GM10847 (cell line): ENCODE data around the gene ST3GAL2.

Source experiments
- POLR2A ChIP-seq: IDR thresholded peaks from 2 replicates; pipeline ENCODE4 v1.6.1; 2011; ENCODE audit not compliant: insufficient read length; ENCODE audit errors: extremely low read depth

The ST3GAL2 gene

GRCh38 chr16:70438969-70439862 is at the start of gene ST3GAL2:
TSS of gene ST3GAL2 (minus strand) at chr16:70439100. CDS start at chr16:70398530, 40,570 bp downstream.
- TF ChIP-seq POLR2A = peak; percentile 25

GRCh38 chr16:70484867-70485266 is 46.0 kb upstream of the ST3GAL2 start:
- TF ChIP-seq POLR2A = no peak

- no peak for TF ChIP-seq POLR2A
Measured at GRCh38 chr16:70483426-70483825, 44.5 kb upstream of the ST3GAL2 start.

DNA sequence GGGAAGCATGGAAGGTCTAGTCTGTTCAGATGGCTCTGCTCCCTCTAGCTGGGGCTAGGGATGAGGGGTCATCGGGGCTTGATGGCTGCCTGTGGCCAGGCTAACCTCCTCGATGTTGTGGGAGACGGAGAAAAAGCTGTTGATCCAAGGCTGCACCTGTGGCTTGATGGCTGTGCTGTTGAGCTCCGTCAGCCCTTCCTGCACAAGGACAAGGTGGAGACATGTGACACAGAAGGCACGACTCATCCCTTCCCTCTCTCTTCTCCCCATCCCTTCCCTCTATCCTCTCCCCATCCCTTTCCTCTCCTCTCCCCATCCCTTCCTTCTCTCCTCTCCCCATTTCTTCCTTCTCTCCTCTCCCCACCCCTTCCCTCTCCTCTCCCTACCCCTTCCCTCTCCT is 43.7 kb upstream of the ST3GAL2 start:
- TF ChIP-seq POLR2A = no peak

DNA sequence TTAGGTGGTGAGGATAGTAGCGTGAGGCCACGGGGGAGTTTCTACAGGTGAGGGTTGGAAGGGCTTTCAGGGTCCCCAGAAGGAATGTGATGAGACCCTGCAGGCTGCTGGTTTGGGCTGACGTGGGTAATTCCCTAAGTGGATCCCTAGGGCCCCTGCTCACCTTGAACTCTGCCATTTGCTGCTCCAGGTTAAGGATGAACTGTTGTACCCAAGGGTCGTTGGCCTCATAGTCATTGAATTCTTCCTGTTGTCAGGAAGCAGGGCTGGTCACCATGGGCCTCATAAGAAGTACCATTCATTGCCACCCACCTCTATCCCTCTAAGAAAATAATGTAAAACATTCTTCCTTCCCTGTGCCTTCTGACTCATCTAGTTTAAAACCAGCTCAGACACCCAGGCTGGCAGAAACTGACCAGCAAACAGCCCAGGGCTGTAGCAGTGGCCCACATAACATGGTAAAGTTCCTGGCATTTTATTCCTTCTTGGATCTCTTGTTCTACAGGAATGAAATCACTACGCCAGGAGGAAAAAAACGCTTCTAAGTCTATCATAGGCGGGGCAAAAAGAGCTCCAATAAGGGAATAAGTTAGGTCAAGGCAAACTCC is 43.1 kb upstream of the ST3GAL2 start:
- no peak for TF ChIP-seq POLR2A

GRCh38 chr16:70480127-70481105 is 41.5 kb upstream of the ST3GAL2 start:
- no peak for TF ChIP-seq POLR2A

DNA sequence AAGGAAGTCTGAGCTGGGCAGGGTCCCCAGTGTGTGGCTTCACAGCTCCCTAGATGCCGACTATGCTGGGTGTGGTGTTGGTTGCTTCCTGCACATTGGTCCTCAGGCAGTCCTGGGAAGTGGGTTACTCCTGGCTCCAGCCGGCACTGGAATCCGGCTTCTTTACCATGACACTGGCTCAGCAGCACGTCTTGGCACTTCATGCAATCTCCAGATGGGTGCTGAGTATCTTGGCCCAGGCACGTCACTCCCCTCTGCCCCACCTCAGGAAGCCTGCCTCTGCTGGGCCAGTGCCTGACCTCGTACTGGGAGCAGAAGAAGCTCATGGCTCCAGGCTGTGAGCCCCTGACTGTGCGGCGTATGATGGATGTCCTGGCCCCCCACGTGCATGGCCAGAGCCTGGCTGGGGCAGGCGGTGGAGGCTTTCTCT is 40.0 kb upstream of the ST3GAL2 start:
- TF ChIP-seq POLR2A = no peak

- TF ChIP-seq POLR2A = no peak
Measured at GRCh38 chr16:70478169-70478568, 39.3 kb upstream of the ST3GAL2 start.

- peak; percentile 22 for TF ChIP-seq POLR2A
Measured at GRCh38 chr16:70476272-70477020, 37.5 kb upstream of the ST3GAL2 start.

GRCh38 chr16:70475054-70475871 is 36.4 kb upstream of the ST3GAL2 start:
- TF ChIP-seq POLR2A = no peak

DNA sequence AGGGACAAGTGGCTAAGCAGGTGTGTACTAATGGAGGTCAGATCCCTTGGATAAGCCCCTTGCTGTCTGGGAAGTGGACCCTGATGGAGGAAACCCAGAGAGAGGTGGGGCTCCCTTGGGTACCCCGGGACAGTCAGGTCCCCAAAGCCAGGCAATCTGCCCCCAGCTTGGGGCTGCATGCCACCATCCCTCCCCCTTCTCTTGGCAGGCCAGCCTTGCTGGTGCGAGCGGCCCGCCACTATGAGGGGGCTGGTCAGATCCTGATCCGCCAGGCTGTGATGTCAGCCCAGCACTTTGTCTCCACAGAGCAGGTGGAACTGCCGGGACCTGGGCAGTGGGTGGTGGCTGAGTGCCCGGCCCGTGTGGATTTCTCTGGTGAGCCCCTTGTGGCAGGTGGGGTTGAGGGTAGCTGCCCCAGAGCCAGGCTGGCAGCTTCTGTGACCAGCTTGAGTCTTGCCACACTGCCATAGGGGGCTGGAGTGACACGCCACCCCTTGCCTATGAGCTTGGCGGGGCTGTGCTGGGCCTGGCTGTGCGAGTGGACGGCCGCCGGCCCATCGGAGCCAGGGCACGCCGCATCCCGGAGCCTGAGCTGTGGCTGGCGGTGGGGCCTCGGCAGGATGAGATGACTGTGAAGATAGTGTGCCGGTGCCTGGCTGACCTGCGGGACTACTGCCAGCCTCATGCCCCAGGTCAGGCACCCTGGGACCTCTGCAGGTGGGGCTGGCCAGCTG is 35.6 kb upstream of the ST3GAL2 start:
- no peak for TF ChIP-seq POLR2A

GRCh38 chr16:70473446-70474319 is 34.8 kb upstream of the ST3GAL2 start:
- no peak for TF ChIP-seq POLR2A
